HG02885 (cell line): Measurements from ENCODE around the gene CHMP2B.
"Not testable (repeated sequence)": the region's sequence is repeated elsewhere in the genome, so short reads cannot be mapped to it uniquely, and the experiment has no call there.

Source experiments
- ATAC-seq: cut with Tn5 transposase; IDR thresholded peaks from one replicate; pipeline ENCODE4 v1.9.1; 2021; ENCODE audit warnings: mild to moderate bottlenecking; ENCODE audit not compliant: unreplicated experiment, poor library complexity

Gene CHMP2B

DNA sequence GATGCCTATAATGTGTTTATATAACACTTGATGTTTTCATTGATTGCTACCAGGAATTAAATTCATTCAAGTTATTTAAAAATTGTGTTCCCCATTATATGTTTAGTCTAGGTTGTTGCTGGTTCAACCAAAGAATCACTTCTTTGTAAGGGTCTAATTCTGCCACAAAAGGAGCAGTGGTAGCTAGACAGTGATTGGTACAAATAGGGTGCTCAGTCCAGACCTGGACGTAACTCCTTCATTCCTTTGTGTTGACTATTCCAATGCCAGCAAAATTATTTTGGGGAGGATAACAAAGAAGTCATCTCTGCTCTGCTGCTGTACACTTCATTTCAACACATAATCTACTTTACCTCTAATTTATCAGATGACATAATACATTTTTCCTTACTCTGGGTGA lies 1.2 kb downstream of the CHMP2B start:
- no peak for ATAC-seq

DNA sequence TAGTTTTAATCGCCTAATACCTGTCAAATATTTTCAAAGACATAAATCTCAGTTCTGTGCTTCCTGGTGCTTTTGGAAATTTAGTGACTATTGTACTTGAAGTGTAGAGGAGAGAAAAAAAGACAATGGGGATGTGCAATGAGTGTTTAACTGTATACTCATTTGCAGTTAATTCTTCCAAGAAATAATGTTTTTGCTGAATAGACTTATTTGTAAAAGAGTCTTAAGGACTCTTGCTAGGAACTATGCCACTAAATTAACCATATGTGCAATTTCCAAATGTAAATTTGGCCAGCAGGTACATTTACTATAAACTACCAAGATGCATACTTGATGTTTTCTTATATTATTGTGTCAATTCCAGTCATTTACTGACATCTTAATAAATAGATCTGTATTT lies 2.0 kb downstream of the CHMP2B start:
- ATAC-seq, result no peak

DNA sequence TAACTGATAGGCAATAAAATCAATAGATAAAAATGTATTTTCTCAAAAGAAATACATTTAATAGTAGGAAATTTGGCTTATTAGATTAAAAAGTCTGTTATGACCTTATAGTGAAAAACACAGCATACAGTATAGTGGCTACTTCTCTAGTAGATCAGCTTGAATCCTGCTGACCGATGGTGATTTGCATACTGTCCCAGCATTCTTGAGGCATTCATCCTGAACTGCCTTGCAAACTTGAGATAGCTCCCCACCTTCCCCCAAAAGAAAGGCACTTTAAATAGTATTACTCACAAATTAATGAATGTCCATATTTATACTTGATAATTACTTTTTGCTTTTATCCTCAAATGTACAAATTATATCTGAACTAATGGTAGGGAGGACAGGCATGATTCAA lies 6.7 kb downstream of the CHMP2B start:
- no peak for ATAC-seq

DNA sequence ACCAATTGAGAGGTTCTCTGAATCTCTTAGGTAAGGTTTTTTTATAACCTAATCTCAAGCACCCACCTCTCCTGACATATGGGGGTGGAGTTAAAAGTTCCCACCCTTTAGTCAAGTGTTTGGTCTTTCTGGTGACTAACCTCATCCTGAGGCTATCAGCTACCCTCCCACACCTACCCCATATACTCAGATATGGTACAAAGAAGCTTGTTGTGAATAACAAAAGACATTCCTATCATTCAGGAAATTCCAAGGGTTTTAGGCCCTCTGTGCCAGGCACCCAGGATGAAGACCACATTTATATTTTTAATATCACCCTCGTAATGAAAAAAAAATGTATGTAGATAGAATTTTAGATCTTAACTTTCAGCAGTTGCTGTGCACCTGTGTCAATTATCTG lies 9.0 kb downstream of the CHMP2B start:
- no peak for ATAC-seq

GRCh38 chr3:87246662-87247429 lies 19.7 kb downstream of the CHMP2B start:
- no peak for ATAC-seq

- no peak for ATAC-seq
These were observed 20.3 kb downstream of the CHMP2B start for GRCh38 chr3:87247430-87247773.

GRCh38 chr3:87248231-87248630 lies 21.1 kb downstream of the CHMP2B start:
- not testable (repeated sequence) for ATAC-seq

DNA sequence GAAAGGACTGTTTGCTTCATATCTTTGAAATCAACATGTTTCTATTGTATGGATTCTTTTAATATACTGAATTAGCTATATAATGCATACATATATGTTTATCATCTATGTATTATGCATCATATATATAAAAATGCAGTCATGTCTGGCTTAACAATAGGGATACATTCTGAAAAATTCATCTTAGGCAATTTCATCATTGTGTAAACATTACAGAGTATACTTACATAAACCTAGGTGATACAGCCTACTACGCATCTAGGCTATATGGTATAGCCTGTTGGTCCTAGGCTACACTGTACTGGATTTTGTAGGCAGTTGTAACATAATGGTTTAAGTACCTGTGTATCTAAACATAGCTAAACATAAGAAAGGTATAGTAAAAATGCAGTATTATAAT lies 21.7 kb downstream of the CHMP2B start:
- ATAC-seq, result no peak

GRCh38 chr3:87250009-87250408 lies 22.9 kb downstream of the CHMP2B start:
- ATAC-seq, result no peak

- peak; percentile 85 for ATAC-seq
These were observed 33.2 kb downstream of the CHMP2B start for GRCh38 chr3:87260270-87260669.

- ATAC-seq, result no peak
These were observed 34.8 kb downstream of the CHMP2B start for GRCh38 chr3:87261925-87262324.

DNA sequence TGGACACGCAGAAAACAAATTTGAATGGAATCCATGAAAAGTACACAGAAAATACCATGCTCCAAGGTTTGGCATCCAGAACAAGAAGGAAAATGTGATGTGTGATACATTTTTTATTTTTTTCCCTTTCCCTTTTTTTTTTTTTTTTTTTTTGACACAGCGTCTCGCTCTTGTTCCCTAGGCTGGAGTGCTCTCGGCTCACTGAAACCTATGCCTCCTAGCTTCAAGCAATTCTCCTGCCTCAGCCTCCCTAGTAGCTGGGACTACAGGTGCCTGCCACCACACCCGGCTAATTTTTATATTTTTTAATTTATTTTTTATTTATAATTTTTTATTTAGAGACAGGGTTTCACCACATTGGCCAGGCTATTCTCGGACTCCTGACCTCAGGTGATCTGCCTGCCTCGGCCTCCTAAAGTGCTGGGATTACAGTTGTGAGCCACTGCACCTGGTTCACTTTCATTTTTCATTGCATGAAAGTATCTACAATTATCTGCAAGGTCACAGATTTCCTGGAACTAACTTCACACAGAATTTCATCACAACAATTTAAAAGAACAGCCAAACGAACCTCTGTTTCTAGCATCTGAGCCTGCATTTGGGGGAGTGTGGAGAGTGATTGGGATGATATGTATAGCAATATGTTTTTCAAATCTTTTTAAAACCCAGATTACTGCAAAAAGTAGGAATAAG lies 41.0 kb downstream of the CHMP2B start:
- no peak for ATAC-seq

GRCh38 chr3:87268646-87269211 lies 41.6 kb downstream of the CHMP2B start:
- ATAC-seq, result no peak

DNA sequence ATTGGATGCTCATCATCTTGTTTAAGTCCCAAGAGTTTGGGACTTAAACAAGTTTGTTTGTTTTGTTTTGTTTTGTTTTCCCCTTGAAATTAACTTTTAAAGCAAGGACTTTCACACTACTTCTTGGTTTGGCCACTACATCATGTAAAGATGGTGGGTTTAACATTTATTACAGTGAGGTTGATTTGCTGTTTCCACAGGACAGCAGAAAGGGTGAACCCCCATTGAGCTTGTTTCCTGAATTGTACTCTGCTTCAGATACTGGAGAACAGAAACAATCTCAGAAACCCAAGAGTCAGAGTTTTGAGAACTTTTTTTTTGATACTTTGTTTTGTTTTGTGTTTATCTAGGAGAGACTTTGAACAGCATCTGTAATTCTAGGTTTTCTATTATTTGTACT lies 42.6 kb downstream of the CHMP2B start:
- no peak for ATAC-seq

DNA sequence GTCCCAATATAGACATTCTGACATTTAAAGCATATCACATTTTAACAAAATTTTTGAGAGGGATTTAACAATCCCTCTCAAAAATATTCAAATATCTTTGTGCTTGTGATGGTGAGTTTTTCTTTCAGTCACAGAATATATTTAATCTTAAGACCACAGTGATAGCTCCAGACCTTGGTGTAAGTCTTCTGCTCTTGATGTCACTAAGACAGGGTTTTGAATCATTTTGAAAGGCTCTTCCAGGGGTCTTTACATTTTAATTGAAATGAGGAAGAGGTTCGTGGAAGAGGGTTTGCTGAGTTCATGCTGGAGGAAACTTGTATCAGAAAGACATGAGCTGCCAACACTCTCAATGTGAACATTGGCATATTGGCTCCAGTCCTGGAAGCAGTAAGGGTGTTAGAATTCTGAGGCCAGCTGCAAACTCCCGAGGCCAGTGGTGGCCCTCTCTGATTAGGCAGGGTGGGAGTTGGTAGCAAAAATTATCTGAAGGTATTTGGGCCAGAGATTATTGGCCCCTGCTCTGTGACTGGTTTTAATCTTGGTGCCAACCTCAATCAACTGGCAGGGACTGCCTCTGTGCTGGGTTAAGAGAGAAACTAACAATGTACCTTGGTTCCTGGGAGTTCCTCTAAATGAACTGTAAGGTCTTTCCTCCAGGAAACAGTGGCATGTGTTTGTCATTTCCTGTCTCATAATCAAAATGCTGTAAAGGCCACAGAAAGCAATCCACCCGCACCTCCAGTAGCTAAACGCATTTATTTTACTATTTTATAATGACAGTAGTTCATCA lies 44.0 kb downstream of the CHMP2B start:
- no peak for ATAC-seq

DNA sequence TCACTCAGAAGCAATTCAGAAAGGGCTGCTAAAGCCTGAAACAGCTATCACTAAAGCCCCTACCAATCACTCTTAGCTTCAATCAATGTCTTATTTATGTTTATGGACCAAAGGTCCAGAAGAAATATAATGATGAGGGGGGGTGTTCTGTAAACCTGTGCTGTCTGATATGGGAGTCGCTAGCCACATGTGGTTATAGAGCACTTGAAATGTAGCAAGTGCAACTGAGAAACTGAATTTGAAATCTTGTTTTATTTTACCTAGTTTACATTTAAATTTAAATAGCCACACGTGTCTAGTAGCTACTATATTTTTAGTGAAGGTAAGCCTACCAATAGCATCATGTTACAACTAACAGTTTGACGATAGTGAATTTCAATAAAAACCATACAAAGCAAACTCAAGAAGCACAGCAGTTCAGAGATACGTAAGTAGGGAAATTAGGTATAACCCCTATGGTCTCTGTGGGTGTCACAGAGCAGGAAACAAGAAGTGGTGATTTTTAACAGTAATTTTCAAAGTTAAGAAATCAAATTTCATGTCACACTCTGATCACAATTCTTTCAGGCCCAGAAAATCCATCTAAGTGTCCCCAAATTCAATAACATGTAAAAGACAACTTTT lies 45.7 kb downstream of the CHMP2B start:
- ATAC-seq, result peak; percentile 95

DNA sequence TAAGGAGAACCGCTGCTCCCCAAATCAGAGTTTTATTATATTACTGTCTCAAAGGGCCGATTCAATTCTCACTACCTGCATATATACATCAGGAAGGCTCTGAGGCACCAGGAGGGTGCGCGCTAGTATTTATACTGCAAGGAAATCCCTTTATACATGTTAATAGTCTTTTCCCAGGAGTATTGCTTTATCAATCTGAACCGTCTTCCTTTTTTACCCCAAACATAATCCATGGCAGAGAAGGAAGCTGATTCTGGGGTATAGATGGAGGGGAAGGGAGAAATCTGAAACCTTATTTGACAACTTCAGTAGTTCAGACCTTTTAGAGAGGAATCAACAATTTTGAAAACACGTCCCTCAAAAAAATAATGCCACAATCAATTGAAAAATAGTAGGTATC lies 49.4 kb downstream of the CHMP2B start, which contains the start of gene POU1F1:
Gene POU1F1, minus strand, starts transcription at position 101 of the 400 bp plus-strand sequence. CDS start 122 bp downstream, outside the sequence.
- no peak for ATAC-seq

DNA sequence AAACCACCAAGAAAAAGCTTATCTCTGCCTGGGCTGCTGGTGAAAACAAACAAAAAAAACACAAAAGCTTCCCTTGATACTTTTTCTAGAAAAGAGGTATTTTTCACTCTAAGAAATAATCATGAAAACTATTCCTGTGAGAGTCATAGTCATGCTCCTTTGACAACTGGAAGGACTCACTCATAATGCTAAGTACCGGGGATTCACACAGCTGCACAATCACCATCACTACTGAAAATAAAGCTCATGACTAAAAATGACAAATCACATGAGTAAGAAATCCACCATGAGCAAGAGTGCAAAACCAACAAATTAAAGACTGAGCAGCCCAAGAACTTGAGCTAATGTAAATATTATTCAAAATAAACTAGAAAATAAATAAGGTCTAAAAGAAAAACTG lies 59.9 kb downstream of the CHMP2B start:
- peak; percentile 85 for ATAC-seq

DNA sequence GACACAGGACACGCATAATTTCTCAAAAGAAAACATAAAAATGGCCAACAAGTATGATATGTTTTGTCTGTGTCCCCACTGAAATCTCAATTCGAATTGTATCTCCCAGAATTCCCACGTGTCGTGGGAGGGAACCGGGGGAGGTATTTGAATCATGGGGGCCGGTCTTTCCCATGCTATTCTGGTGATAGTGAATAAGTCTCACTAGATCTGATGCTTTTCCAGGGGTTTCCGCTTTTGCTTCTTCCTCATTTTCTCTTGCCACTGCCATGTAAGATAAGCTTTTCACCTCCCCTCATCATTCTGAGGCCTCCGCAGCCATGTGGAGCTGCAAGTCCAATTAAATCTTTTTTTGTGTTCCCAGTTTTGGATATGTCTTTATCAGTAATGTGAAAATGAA lies 61.3 kb downstream of the CHMP2B start:
- ATAC-seq, result no peak

GRCh38 chr3:87298111-87298718 lies 71.1 kb downstream of the CHMP2B start:
- ATAC-seq, result peak; percentile 91
